GM12873 (cell line): ENCODE measurements around the gene DMRTB1.

Experiments used
- TF ChIP-seq, protein P1 (sequence below): IDR thresholded peaks from 2 replicates; pipeline ENCODE4 v1.5.1; 2012; ENCODE audit warnings: low read depth, mild to moderate bottlenecking, moderate library complexity, low read length, control low read depth; ENCODE audit not compliant: insufficient read depth; ENCODE audit errors: missing control alignments

DMRTB1 gene

GRCh38 chr1:53475664-53476063 is 16.5 kb downstream of the DMRTB1 start:
- TF ChIP-seq, protein P1, sequence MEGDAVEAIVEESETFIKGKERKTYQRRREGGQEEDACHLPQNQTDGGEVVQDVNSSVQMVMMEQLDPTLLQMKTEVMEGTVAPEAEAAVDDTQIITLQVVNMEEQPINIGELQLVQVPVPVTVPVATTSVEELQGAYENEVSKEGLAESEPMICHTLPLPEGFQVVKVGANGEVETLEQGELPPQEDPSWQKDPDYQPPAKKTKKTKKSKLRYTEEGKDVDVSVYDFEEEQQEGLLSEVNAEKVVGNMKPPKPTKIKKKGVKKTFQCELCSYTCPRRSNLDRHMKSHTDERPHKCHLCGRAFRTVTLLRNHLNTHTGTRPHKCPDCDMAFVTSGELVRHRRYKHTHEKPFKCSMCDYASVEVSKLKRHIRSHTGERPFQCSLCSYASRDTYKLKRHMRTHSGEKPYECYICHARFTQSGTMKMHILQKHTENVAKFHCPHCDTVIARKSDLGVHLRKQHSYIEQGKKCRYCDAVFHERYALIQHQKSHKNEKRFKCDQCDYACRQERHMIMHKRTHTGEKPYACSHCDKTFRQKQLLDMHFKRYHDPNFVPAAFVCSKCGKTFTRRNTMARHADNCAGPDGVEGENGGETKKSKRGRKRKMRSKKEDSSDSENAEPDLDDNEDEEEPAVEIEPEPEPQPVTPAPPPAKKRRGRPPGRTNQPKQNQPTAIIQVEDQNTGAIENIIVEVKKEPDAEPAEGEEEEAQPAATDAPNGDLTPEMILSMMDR, result no peak

DNA sequence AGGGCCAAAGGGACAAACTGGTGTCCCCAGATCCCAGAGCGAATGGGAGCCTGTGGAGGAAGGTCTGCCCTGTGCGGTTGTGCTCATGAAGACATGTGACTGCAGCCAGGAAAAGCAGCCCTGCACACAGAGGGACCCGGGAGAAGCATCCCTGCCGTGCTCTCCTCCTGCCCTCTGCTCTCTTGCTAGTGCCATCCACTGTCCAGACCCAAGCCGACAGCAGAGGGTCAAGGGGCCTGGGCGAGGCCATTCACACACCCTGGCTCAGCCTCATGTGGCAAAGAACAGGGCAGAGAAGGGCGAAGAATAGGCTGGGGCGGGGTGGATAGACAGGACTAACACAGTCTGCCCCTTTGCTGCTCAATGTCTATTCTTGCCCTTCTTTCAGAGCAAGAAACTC is 17.4 kb downstream of the DMRTB1 start:
- TF ChIP-seq, protein P1, result no peak

DNA sequence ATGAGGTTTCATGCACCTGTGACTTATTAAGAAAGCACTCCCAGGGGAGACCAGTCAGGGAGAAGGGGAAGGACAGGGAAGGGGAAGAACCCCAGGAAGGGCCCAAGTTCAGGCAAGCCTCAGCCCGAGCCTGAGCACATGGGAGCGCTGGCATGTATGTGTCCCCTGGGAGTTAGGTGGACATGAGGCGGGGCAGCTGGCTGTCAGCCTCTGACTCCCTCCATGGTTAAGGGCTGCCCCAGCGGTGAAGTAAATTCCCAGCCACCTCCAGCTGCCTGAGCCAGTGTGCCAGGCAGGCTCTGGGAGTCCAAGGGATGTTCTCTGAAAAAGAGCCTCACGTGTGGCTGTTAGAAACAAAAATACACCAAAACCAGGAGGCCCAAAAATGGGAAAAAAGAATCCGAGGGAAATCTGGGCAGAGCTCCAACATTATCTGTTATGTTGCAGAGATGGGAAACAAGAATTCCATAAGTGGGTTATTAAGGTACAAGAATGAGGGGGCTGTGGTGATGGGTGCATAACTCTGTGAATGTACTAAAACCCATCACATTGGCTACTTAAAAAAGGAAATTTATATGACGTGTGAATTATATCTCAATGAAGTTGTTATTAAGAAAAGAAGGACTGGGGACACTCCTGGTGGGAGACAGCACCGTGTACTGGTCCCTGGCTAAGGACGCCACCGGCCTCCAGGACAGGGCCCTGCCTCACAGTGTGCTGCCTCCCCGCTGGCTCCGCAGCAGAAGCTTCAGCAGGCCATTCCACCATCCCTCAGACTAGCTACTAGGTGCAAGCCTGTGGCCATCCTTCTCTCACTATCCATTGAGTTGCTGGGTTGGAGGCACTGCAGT is 18.7 kb downstream of the DMRTB1 start:
- TF ChIP-seq, protein P1, result no peak

DNA sequence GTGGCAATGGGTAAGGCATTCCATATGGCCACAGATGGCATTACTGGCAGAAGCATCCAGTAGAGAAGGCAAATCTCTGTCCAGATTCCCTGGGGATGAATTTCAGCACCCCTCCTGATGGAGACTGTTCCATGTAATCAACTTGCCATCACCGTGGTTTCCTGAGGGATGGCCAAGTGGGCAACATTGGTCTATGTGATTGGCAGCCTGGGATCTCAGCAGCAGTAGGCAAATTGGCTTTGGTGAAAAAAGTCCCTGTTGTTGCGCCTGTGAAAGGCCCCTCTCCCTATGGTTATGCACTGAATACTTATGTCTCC is 19.3 kb downstream of the DMRTB1 start:
- TF ChIP-seq, protein P1, result no peak

DNA sequence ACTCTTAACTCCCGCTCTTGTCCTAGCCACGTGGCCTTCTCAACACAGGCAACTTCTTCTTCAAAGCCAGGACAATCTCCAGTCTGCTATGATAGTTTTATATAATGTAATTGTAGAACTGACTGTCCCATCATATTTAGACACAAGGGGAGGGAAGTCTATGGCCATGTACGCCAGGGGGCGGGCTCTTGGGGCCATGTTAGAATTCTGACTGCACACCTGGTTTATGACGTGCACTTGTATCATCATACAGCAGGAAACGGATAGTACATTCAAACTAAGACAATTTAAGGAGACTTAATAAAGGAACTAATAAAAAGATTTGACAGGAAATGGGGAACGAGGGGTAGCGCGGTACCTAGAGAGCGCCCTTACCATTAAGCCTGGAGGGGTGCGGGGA is 21.5 kb downstream of the DMRTB1 start:
- TF ChIP-seq, protein P1, result no peak

DNA sequence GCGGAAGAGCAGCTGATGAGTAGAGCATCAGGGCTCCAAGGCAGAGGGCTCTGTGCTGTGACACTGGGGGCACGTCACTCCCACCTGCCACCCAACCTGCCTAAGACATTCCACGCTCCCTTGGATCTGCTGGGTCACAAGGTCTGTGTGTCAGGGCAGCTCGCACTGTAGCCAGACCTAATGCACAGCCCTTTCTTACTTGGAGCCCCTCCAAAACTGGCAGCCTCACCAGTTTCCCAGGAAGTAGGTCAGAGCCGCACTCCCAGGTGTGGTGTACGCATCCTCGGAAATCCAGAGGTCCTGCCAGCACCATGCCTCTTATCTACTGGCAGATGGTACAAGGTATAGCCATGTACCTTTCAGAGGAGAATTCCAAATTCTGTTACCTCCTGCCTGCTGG is 22.3 kb downstream of the DMRTB1 start:
- TF ChIP-seq, protein P1, result no peak

DNA sequence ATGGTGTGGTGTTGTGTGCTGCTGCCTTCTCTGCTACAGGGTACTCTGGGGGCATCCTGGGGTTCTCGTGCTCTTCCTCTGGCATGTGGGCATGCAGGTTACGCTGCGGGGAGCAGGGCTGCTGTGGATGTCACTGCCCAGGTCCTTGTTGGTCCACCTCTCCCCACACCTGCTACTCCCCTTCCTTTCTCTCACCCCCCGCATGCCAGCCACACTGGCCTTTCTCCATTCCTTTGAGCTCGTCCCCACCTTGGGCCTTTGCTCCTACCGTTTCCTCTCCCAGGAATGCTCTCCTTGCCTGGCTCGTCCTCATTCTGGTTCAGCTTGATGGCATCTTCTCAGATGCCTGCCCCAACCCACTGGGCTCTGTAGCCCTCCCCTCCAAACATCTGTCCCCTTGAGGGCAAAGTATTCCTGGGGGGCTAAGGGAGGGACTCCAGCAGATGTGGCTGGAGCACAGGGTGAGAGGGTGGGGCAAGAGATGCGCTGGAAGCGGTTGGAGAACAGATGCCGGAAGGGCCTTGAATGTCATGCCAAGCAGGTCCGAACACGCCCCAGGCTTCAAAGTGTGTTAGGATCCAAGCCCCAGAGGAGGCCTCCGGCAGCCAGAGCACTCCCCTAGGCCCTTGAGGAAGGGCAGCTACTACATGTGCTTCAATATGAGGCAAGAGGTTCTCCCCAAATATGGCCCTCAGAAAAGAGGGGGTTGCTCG is 23.4 kb downstream of the DMRTB1 start:
- TF ChIP-seq, protein P1, result no peak
